Erythroblast (primary cell): ENCODE data around the gene DCAF10.

Source experiments
- GATA1 ChIP-seq: IDR thresholded peaks from 2 replicates; pipeline ENCODE4 v1.6.1; 2011; ENCODE audit warnings: low read depth, mild to moderate bottlenecking, control low read depth, low read length, moderate library complexity
- POLR2A ChIP-seq: IDR thresholded peaks from 2 replicates; pipeline ENCODE4 v1.6.1; 2011; ENCODE audit warnings: mild to moderate bottlenecking, low read length

GRCh38 chr9:37752642-37753488, 47.7 kb upstream of the DCAF10 start:
- TF ChIP-seq POLR2A = no peak
- no peak for TF ChIP-seq GATA1
